CD4-positive, alpha-beta memory T cell (primary cell): Measurements from ENCODE around the gene VTI1A. TPM values are rescaled to one million over a fixed set of nuclear protein-coding genes. Genes with fewer than 3 reads are reported as not detected.
A peak's percentile ranks its signal among the peaks of the same experiment; 100 is the strongest.
"Not testable (repeated sequence)": the region's sequence is repeated elsewhere in the genome, so short reads cannot be mapped to it uniquely, and the experiment has no call there.

Experiments
- CTCF ChIA-PET: fragments of 350-600 bp; sonication (Branson Sonifier 250); formaldehyde crosslinking; loops from one replicate; lab custom pipeline; 2021; ENCODE audit warnings: inconsistent platforms; ENCODE audit not compliant: partially characterized antibody; lab: Charles Lee
- POLR2A ChIA-PET: fragments of 350-600 bp; sonication (Branson Sonifier 250); formaldehyde crosslinking; loops from one replicate; lab custom pipeline; 2021; ENCODE audit not compliant: partially characterized antibody; lab: Charles Lee
- DNase-seq, 5 donors: peaks; one replicate each; pipeline versions ENCODE4 v3.0.0 to v3.0.0-alpha.2; 2020 to 2022; ENCODE audit warnings: mixed read lengths in 1 of 5
- H3K27ac ChIP-seq: one replicate; pipeline ENCODE4 v1.7.0; 2013; ENCODE audit warnings: low read depth, low read length
- H3K27me3 ChIP-seq: 2 replicates; pipeline ENCODE4 v1.7.0; 2013; ENCODE audit warnings: mild to moderate bottlenecking, low read length, moderate library complexity; ENCODE audit not compliant: insufficient read depth
- H3K36me3 ChIP-seq: 2 replicates; pipeline ENCODE4 v1.7.0; 2013; ENCODE audit warnings: mild to moderate bottlenecking, low read length, moderate library complexity; ENCODE audit not compliant: insufficient read depth
- H3K4me1 ChIP-seq: 2 replicates; pipeline ENCODE4 v1.7.0; 2013; ENCODE audit warnings: mild to moderate bottlenecking, low read length, moderate library complexity; ENCODE audit not compliant: insufficient read depth
- H3K4me3 ChIP-seq, 2 donors: one replicate each; pipeline ENCODE4 v1.7.0; 2013; ENCODE audit warnings: low read length in 2 of 2, mild to moderate bottlenecking in 1 of 2
- H3K9me3 ChIP-seq, 2 donors: one replicate each; pipeline ENCODE4 v1.7.0; 2013; ENCODE audit warnings: low read length in 2 of 2, control low read depth in 1 of 2; ENCODE audit not compliant: control insufficient read depth in 1 of 2
- H3K27ac Mint-ChIP-seq, 7 donors: one replicate each; pipeline ENCODE4 v1.8.0; 2020 to 2021; ENCODE audit warnings: mixed read lengths in 7 of 7, mild to moderate bottlenecking in 6 of 7, inconsistent platforms in 3 of 7, moderate library complexity in 3 of 7
- H3K27me3 Mint-ChIP-seq, 2 donors: one replicate each; pipeline ENCODE4 v1.8.0; 2020 to 2021; ENCODE audit warnings: mixed read lengths in 2 of 2
- H3K36me3 Mint-ChIP-seq, 2 donors: one replicate each; pipeline ENCODE4 v1.8.0; 2020 to 2021; ENCODE audit warnings: mixed read lengths in 2 of 2, inconsistent platforms in 1 of 2, mild to moderate bottlenecking in 1 of 2
- H3K4me1 Mint-ChIP-seq, 4 donors: one replicate each; pipeline ENCODE4 v1.8.0; 2020 to 2021; ENCODE audit warnings: mixed read lengths in 4 of 4, mild to moderate bottlenecking in 1 of 4
- H3K4me3 Mint-ChIP-seq, 8 donors: one replicate each; pipeline ENCODE4 v1.8.0; 2020 to 2021; ENCODE audit warnings: mixed read lengths in 8 of 8, mild to moderate bottlenecking in 7 of 8, moderate library complexity in 6 of 8, inconsistent platforms in 3 of 8
- H3K9me3 Mint-ChIP-seq, 8 donors: one replicate each; pipeline ENCODE4 v1.8.0; 2020 to 2021; ENCODE audit warnings: mixed read lengths in 8 of 8, mild to moderate bottlenecking in 5 of 8, inconsistent platforms in 3 of 8, moderate library complexity in 1 of 8
- intact Hi-C: fragments of 100-400 bp; cut with micrococcal nuclease; formaldehyde crosslinking; loops from one replicate; pipeline ENCODE4 v1.15.1; 2023
- polyA plus RNA-seq, 2 donors: library from polyadenylated mRNA; unstranded; fragments of 300-500 nt; fragmentation: Illumina TruSeq; gene quantifications; one replicate each; pipeline ENCODE4 v1.2.3, GENCODE V29; 2021
- total RNA-seq, 2 experiments: library from RNA; stranded (reverse); gene quantifications; one replicate each; pipeline ENCODE4 v1.2.3, GENCODE V29; 2021

The VTI1A gene
- total and polyA plus RNA-seq, 4 experiments from 2014 or later: 24.4 to 48.5 (median 40.0) TPM

DNA sequence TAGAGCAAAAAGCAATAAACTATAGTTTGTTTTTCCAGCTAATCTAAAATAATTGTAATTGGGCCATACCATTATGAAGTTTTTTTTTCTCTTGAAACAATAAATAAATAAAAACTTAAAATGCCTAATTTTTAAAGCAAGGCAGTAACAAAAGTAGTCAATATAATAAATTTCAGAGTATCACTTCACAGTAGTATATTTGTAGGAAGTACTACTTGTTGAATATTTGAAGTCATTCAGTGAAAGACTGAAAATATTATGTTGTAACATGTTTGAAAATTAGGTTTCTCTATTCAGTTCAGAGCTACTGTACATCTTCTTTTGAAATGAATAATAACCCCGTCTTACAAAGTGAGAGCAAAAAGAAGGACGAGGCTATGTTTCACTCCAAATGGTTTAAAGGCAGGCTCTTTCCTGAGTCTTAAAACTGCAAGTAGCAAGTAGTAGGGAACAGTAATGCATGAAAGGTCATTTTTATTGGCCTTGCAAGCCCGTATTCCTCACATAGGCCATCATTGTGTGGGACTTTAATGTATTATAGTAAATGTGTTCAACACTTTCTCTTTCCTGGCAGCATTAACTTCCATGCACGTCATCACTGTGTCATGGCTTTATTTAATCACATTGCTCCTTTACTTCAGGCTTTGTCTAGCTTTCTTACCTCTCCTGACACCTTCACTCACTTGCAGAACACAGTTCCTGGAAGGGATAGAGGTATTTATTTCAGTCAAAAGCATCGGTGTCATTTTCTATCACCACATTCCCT is 141.4 kb downstream of the VTI1A start:
- POLR2A ChIA-PET: no interaction called here
- Mint-ChIP-seq H3K4me1 (peaks cover 0 to 2% (median 0%) of the 10 kb centered on the region in 4 donors), H3K4me3 (no peak overlapping the region), H3K36me3 (peaks cover 33 to 58% of the 10 kb centered on the region in 2 donors), H3K27ac (no peak overlapping the region), H3K9me3 (peaks cover 0 to 5% (median 0%) of the 10 kb centered on the region in 8 donors), H3K27me3 (no peaks in the 10 kb centered on the region)
- no peaks in the 10 kb centered on the region for H3K36me3 ChIP-seq
- CTCF ChIA-PET: no interaction called here
- no peak for DNase-seq
- H3K27me3 ChIP-seq: no peaks in the 10 kb centered on the region
- no peak overlapping the region for H3K27ac ChIP-seq
- H3K9me3 ChIP-seq: no peaks in the 10 kb centered on the region
- H3K4me1 ChIP-seq: no peaks in the 10 kb centered on the region
- intact Hi-C loops: no loop called here
- H3K4me3 ChIP-seq: no peak overlapping the region

DNA sequence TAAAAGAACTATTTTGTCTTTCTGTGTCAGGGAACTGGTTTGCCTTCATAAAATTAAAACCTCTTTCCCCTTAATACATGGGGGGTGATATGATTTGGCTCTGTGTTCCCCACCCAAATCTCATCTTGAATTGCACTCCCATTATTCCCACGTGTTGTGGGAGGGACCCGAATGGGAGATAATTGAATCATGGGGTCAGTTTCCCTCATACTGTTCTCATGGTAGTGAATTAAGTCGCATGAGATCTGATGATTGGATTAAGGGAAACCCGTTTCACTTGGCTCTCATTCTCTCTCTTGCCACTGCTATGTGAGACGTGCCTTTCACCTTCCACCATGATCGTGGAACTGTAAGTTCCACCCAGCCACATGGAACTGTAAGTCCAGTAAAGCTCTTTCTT is 142.1 kb downstream of the VTI1A start:
- H3K27ac Mint-ChIP-seq: no peak overlapping the region
- Histone ChIP-seq H3K27ac (no peak overlapping the region), H3K36me3 (no peaks in the 10 kb centered on the region), H3K9me3 (no peaks in the 10 kb centered on the region), H3K27me3 (no peaks in the 10 kb centered on the region), H3K4me1 (no peaks in the 10 kb centered on the region), H3K4me3 (no peak overlapping the region)
- peaks cover 30 to 52% of the 10 kb centered on the region in 2 donors for H3K36me3 Mint-ChIP-seq
- H3K4me1 Mint-ChIP-seq: peaks cover 0 to 2% (median 0%) of the 10 kb centered on the region in 4 donors
- no peaks in the 10 kb centered on the region for H3K27me3 Mint-ChIP-seq
- H3K9me3 Mint-ChIP-seq: peaks cover 0 to 6% (median 0%) of the 10 kb centered on the region in 8 donors
- no peak for DNase-seq
- ChIA-PET POLR2A (no interaction called here), CTCF (no interaction called here)
- intact Hi-C loops: no loop called here
- H3K4me3 Mint-ChIP-seq: no peak overlapping the region

DNA sequence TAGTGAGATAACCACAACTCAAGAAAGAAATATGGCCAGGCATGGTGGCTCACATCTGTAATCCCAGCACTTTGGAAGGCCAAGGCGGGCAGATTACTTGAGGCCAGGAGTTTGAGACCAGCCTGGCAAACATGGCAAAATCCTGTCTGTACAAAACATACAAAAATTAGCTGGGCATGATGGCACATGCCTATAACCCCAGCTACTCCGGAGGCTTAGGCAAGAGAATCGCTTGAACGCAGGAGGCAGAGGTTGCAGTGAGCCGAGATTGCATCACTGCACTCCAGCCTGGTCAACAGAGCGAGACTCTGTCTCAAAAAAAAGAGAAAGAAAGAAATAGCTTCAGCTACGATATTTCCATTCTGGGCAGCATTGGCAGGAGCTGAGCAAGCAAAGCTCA is 143.8 kb downstream of the VTI1A start:
- H3K27ac ChIP-seq, intact Hi-C loops, POLR2A ChIA-PET, H3K27ac Mint-ChIP-seq, H3K4me3 ChIP-seq, H3K4me1 Mint-ChIP-seq, H3K36me3 ChIP-seq, H3K4me1 ChIP-seq, DNase-seq, H3K27me3 Mint-ChIP-seq, H3K9me3 ChIP-seq, H3K9me3 Mint-ChIP-seq, H3K27me3 ChIP-seq, CTCF ChIA-PET, H3K4me3 Mint-ChIP-seq: not testable (repeated sequence)
- peaks cover 22 to 44% of the 10 kb centered on the region in 2 donors for H3K36me3 Mint-ChIP-seq

DNA sequence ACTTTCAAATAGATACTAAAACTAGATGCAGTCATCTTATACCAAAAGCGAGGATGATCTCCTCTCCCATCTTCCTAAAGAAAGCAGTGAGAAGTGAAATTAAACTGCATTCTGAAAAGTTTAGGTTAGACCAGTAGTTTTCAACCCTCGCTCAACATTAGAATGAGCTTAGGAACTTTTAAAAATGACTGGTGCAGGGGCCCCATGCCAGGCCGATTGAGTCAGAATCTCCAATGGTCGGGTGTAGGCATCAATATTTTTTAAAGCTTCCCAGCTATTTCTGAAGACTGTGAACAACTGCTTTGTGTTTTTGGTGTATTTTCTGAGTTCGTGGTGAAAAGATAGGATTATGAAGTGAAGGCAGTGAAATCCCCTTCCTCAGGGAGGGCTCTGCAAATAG is 146.0 kb downstream of the VTI1A start:
- Histone ChIP-seq H3K4me1 (no peaks in the 10 kb centered on the region), H3K27ac (no peak overlapping the region), H3K9me3 (no peaks in the 10 kb centered on the region), H3K4me3 (no peak overlapping the region), H3K27me3 (no peaks in the 10 kb centered on the region), H3K36me3 (no peaks in the 10 kb centered on the region)
- Mint-ChIP-seq H3K9me3 (peaks cover 0 to 8% (median under 1%) of the 10 kb centered on the region in 8 donors), H3K4me3 (no peak overlapping the region), H3K36me3 (peaks cover 19 to 37% of the 10 kb centered on the region in 2 donors), H3K27ac (no peak overlapping the region), H3K4me1 (peaks cover 0 to 2% (median 0%) of the 10 kb centered on the region in 4 donors), H3K27me3 (no peaks in the 10 kb centered on the region)
- DNase-seq: no peak
- ChIA-PET CTCF (no interaction called here), POLR2A (no interaction called here)
- intact Hi-C loops: no loop called here

DNA sequence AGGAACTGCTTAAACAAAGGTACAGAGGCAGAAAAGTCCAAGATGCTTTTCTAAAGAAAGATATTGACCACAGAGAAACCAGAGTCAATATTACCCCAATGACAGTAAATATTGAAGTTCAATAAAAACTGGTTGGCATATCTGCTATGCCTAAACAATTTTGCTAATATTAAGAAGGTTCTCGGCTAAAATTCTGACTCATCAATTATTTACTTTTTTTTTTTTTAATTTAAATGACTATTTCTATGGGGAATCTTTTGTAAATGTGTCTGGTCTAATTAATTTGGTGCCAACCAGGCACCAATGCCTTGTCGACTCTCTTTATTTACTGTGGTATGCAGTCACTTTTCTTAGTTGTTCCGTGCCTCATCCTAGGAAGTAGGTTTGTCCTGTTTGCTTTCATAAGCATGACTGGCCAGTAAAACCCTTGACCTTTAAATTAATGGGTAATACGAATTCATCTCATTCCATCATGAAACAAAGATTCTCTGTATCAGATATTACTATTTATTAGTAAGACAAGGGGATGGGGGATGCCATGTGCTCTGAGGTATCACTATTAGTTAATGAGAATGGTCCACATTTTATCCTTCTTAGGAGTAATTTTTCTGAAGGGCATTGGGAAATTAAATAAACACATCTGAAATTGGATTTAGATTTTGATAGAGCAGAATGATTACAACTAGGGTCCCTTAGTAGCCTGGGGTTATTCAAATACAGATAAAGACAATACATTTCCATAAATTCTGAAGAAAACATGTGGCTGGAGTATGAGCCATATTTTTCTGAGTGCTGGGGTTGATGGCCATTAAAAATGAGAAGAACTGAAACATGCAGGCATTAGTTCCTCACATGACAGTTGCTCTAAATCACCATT is 154.4 kb downstream of the VTI1A start:
- no peak overlapping the region for H3K27ac ChIP-seq
- Mint-ChIP-seq H3K4me3 (no peak overlapping the region), H3K36me3 (peaks cover 13 to 29% of the 10 kb centered on the region in 2 donors), H3K27ac (no peak overlapping the region), H3K4me1 (peaks cover 0 to 3% (median 0%) of the 10 kb centered on the region in 4 donors), H3K9me3 (peaks cover 0 to 3% (median 0%) of the 10 kb centered on the region in 8 donors), H3K27me3 (no peaks in the 10 kb centered on the region)
- intact Hi-C loops: no loop called here
- ChIA-PET CTCF (no interaction called here), POLR2A (no interaction called here)
- H3K4me1 ChIP-seq: no peaks in the 10 kb centered on the region
- no peaks in the 10 kb centered on the region for H3K36me3 ChIP-seq
- no peaks in the 10 kb centered on the region for H3K27me3 ChIP-seq
- no peak overlapping the region for H3K4me3 ChIP-seq
- DNase-seq: no peak
- H3K9me3 ChIP-seq: no peaks in the 10 kb centered on the region

DNA sequence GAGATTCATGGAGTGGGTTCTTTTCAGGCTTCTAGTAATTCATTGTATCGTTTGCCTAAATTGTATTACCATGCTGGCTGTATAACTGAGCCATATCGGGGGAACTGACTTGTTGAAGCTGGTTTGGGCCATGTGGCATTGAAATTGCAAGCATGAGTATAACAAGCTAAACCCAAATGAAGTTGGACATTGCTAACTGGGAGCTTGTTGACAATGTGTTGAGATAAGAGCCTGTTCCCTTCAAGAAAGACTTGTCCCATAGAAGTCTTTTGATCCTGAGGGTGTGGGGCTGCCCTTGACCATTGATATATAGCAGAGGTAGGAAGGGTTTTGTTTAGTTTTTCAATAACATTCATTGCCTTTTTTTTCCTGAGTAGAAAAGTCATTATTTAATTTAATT is 156.0 kb downstream of the VTI1A start:
- Mint-ChIP-seq H3K27me3 (no peaks in the 10 kb centered on the region), H3K4me3 (no peak overlapping the region), H3K27ac (no peak overlapping the region), H3K4me1 (peaks cover 0 to 3% (median 0%) of the 10 kb centered on the region in 4 donors), H3K9me3 (no peaks in the 10 kb centered on the region), H3K36me3 (peaks cover 22 to 39% of the 10 kb centered on the region in 2 donors)
- no peaks in the 10 kb centered on the region for H3K27me3 ChIP-seq
- no peak for DNase-seq
- intact Hi-C loops: no loop called here
- no peaks in the 10 kb centered on the region for H3K36me3 ChIP-seq
- H3K4me3 ChIP-seq: no peak overlapping the region
- H3K27ac ChIP-seq: no peak overlapping the region
- ChIA-PET CTCF (no interaction called here), POLR2A (no interaction called here)
- H3K9me3 ChIP-seq: no peaks in the 10 kb centered on the region
- no peaks in the 10 kb centered on the region for H3K4me1 ChIP-seq

DNA sequence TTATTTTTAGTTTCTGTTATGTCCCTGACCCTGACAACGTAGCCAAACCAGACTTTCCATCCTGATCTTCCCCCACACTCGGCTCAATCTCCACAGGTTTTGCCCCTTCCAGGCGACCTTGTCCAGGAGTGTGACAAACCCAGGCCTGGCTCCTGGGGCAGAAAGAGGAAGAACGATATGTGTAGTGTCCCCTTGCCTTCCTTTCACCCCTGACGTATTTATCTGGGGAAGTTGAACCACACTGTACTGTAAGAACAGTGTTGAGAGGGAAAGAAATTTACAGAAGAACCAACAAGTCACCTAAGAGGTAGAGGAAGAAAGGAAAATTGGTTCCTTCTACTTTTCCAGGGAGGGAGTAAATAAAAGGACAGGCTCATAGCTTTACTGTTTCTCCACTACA is 158.0 kb downstream of the VTI1A start:
- no peaks in the 10 kb centered on the region for H3K27me3 ChIP-seq
- no peaks in the 10 kb centered on the region for H3K4me1 ChIP-seq
- no peak overlapping the region for H3K27ac ChIP-seq
- no peaks in the 10 kb centered on the region for H3K9me3 ChIP-seq
- POLR2A ChIA-PET: no interaction called here
- Mint-ChIP-seq H3K4me1 (peaks cover 0 to 3% (median 0%) of the 10 kb centered on the region in 4 donors), H3K27ac (peak overlapping the region in 1 of 7 donors; percentile 17), H3K4me3 (no peak overlapping the region), H3K9me3 (no peaks in the 10 kb centered on the region), H3K27me3 (no peaks in the 10 kb centered on the region), H3K36me3 (peaks cover 22 to 39% of the 10 kb centered on the region in 2 donors)
- intact Hi-C loops: no loop called here
- H3K4me3 ChIP-seq: no peak overlapping the region
- CTCF ChIA-PET: no interaction called here
- no peaks in the 10 kb centered on the region for H3K36me3 ChIP-seq
- DNase-seq: no peak
